Stimulated activated CD8-positive, alpha-beta memory T cell treated with anti-CD3 and anti-CD28 coated beads, Interleukin-2, amount 100 ng/mL, for 48 hours (primary cell): ENCODE results near the gene TCP11L1.
A peak's percentile ranks its signal among the peaks of the same experiment; 100 is the strongest.

Source experiments
- DNase-seq, 2 donors: peaks; one replicate each; pipeline ENCODE4 v3.0.0-alpha.2; 2020; ENCODE audit warnings: low read depth in 2 of 2

The TCP11L1 gene, protein sequence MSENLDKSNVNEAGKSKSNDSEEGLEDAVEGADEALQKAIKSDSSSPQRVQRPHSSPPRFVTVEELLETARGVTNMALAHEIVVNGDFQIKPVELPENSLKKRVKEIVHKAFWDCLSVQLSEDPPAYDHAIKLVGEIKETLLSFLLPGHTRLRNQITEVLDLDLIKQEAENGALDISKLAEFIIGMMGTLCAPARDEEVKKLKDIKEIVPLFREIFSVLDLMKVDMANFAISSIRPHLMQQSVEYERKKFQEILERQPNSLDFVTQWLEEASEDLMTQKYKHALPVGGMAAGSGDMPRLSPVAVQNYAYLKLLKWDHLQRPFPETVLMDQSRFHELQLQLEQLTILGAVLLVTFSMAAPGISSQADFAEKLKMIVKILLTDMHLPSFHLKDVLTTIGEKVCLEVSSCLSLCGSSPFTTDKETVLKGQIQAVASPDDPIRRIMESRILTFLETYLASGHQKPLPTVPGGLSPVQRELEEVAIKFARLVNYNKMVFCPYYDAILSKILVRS

GRCh38 chr11:33039274-33040032 lies at the start of gene TCP11L1:
Gene TCP11L1, plus strand, starts transcription at chr11:33039572. Its CDS starts 4,202 bp downstream, at chr11:33043774.
- peak; percentile 66 to 68 for DNase-seq

GRCh38 chr11:32990481-32990880 lies 48.9 kb upstream of the TCP11L1 start:
- no peak for DNase-seq

GRCh38 chr11:32991427-32991826 lies 47.9 kb upstream of the TCP11L1 start:
- no peak for DNase-seq

DNA sequence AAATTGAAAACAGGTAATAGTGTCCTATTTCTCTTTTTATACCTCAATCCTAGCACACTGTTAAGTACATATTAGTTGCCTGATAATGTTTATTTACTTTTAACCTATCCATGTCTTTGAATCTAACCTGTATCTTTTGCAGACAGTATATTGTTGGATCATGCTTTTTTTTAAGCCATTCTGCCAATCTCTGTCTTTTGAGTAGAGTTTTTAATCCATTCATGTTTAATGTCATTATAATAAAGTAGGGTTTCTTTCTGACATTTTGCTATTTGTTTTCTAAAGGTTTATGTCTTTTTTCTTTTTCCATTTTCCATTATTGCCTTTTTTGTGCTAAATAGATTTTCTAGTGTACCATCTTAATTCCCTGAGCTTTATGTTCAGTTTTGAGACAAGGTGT lies 47.5 kb upstream of the TCP11L1 start:
- no peak for DNase-seq

GRCh38 chr11:33000181-33000580 lies 39.2 kb upstream of the TCP11L1 start:
- no peak for DNase-seq

DNA sequence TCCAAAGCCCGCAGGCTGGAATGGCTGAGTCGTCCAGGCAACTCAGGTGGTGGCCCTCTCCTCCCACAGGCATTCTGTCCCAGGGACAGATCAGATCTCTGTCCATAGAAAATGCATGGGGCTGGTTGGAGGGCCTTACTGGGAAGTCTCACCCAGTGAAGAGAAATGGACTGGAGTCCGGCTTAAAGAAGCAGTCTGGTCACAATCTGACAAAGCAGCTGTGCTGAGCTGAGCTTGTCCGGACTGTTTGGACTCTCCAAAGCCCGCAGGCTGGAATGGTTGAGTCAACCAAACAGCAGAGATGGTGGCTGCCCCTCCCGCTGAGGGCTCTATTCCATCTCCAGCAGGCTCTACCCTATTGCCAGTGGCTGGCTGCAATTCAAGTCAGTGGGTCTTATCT lies 38.1 kb upstream of the TCP11L1 start:
- no peak for DNase-seq

- no peak for DNase-seq
Observed at GRCh38 chr11:33001751-33002542, 37.4 kb upstream of the TCP11L1 start.

GRCh38 chr11:33005175-33005574 lies 34.2 kb upstream of the TCP11L1 start:
- no peak for DNase-seq

DNA sequence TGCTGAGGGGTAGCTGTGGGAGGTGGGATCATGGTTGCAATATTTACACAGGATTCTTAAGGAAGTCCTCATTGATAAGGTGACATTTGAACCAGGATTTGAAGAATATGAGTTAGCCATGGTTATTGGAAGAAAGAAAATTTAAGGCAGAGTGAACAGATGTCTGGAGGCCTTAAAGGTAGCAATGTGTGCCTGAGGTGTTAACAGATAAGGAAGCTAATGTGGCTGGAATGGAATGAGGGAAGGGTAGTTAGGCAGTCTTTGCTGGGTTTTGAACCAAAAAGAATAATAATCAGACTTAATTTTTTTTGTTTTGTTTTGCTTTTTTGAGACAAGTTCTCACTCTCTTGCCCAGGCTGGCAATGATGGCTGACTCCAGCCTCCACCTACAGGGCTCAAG lies 33.4 kb upstream of the TCP11L1 start:
- DNase-seq = no peak

- no peak for DNase-seq
Observed at GRCh38 chr11:33013755-33014154, 25.6 kb upstream of the TCP11L1 start.

- DNase-seq = peak; percentile 64 to 67
Observed at GRCh38 chr11:33015621-33016551, 23.5 kb upstream of the TCP11L1 start, which contains the start of gene DEPDC7. Gene DEPDC7, plus strand, starts transcription at chr11:33015878. Its CDS starts 78 bp downstream, at chr11:33015956.

- no peak for DNase-seq
Observed at GRCh38 chr11:33016654-33017053, 22.7 kb upstream of the TCP11L1 start.

DNA sequence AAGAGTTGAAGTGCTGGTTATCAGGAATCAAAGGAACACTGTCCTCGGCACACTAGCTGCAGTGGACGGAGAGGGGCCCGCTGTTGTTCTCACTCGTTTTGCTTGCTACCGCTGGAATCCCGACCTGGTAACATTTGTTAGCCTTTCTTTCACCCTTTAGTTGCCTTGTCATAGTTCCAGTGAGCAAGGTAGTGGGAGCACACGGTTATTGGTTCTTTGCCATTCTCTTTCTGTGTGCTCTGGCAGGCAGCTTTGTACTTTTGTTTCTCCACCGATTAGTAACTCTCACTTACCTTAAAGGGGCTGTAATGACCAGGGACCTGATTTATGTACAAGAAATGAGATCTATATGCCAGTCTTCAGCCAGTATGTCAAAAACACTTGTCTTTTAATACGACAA lies 21.9 kb upstream of the TCP11L1 start:
- no peak for DNase-seq

DNA sequence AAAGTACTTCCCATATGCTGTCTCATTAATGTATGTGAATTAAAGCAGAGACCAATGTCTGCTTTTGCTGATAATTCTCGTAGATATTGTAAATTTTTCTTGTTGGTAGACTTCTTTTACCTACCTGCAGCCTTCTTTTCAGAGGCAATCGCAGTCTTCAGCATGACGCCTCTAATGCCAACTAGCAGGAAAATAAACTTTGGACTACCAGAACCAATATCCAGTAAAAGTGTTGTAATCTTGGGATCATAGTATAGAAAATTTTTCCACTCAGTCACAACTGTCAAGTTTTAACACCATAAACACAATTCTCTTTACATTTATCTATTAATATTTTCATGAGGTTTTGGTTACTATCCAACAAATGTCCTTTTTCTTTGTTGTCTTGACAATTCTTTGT lies 21.4 kb upstream of the TCP11L1 start:
- DNase-seq = no peak

DNA sequence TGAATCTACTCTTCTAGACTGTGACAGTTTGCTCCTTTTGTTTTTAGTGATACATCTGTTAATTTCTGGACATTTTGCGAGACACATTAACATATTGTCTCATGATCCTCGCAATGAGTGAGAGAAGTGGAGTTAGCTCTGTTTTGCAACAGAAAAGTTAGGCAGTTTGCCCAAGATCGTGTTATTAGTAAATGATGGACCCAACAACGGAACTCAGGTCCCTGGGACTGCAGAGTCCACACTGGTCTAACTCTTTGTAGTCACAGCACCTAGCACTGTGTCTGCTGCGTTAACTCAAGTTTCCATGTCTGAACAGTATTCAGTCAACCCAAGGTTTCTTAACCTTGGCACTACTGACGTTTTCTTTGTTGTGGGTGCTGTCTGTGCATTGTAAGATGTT lies 20.5 kb upstream of the TCP11L1 start:
- no peak for DNase-seq

- no peak for DNase-seq
Observed at GRCh38 chr11:33021501-33021900, 17.9 kb upstream of the TCP11L1 start.

DNA sequence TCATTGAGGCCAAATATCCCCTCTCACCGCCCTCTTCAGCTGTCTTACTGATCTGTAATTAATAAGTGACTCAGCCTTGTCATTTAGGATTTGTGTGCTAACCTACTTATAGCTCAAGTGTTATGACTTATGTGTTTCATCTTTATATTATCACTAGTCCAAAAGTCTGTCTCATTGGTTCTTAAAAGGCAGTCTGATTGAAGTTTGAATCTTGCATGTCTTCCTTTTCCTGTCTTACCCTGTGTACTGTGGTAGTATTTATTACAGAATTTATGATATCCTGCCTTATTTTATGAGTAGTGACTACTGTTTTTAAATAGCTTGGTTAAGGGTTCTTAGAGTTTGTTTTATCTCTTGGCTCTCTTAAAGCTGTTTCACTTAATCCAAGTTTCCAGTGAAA lies 17.4 kb upstream of the TCP11L1 start:
- no peak for DNase-seq

DNA sequence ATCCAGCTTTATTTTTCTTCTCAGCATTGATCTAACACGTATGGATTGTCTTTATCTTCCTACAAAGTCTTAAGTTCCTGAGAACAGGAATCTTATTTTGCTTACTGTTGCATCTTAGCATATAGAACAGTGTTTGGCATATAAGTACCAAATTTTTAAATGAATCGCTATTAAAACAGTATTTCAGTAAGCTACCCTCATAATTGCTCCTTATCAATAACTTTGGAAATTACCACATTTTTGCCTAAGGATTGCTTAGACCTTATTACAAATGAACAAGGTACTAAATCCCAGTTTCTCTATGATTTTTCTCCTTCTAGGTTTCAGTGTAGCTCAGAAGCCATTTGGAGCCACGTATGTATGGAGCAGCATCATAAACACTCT lies 14.0 kb upstream of the TCP11L1 start:
- no peak for DNase-seq

DNA sequence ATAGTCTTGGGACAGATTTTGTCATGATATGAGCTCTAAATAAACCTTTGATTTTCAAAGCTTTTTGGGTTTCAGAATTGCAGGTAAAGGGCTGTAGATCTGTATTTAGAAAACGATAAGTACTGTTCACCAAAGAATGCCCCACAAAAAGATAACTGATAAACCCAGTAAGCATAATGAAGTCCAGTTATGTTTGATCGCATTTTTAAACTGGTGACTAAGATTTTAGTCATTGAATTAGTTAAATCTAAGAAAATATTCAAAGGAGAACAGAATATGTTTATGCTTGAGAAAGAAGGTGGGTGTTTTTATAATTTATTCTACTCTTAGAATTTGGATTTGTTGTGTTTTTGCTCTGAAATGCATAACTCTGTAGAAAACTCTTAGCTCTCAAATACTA lies 12.1 kb upstream of the TCP11L1 start:
- no peak for DNase-seq

DNA sequence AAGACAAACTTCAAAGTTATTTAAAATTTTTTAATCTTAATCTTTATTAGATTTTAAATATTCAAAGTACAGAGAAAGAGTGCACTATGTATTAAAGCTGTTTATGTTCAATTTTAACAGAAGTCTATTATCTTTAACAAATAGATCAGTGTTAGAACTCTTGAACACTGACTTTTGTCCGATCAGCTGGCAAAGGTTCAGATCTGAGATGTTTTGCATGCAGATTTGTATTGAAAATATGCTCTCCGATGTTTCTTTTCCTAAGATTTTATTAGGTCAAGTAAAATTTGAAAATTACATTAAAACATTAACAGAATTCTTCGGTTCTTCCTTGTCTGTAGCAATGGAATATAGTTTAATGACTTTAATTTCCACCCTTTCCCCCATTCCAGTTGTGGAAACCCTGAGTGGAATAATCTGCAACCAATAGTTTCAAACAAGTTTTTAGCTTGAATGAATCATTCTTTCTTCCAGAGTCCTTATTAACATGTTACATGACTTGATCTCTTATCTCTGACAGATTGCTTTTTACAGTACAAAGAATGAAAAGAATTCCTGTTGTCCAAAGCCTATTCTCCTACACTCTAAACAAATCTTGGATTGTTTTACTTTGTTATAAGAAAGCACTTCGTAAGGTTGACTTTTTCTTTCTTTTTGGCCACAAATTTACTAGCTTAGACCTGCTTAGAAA lies 11.4 kb upstream of the TCP11L1 start:
- no peak for DNase-seq
